Measurements from ENCODE around the gene RAB40C.

GRCh38 chr16:609984-610383 lies 20.1 kb downstream of the RAB40C start:
- TF ChIP-seq CTCF (optimal IDR thresholded peaks at IDR 0.05 in 1 of 3, IDR thresholded peaks at IDR 0.05 in 1 of 3, conservative IDR thresholded peaks at IDR 0.05 in 1 of 3; ENCODE audit: extremely low read depth in 1 of 3, insufficient read depth in 2 of 3, low read length in 3 of 3) (no peak), EZH2 (IDR thresholded peaks at IDR 0.05; ENCODE audit: low read length) (no peak)

Data from keratinocyte (primary cell).